ENCODE results near the gene RAB24.

Gene RAB24

GRCh38 chr5:177332896-177333260, 29.4 kb upstream of the RAB24 start:
- no peak for DNase-seq

- DNase-seq: no peak
These were observed 28.7 kb upstream of the RAB24 start for GRCh38 chr5:177332031-177332895.

GRCh38 chr5:177330991-177331842, 27.7 kb upstream of the RAB24 start:
- DNase-seq: no peak

GRCh38 chr5:177329883-177330282, 26.4 kb upstream of the RAB24 start:
- DNase-seq: no peak

GRCh38 chr5:177328545-177329231, 25.2 kb upstream of the RAB24 start:
- no peak for DNase-seq

GRCh38 chr5:177327539-177328522, 24.3 kb upstream of the RAB24 start:
- DNase-seq: no peak

- DNase-seq: no peak
These were observed 22.4 kb upstream of the RAB24 start for GRCh38 chr5:177325868-177326381.

- peak; percentile 91 for DNase-seq
These were observed 17.4 kb upstream of the RAB24 start for GRCh38 chr5:177320879-177321278.

- no peak for DNase-seq
These were observed 16.5 kb upstream of the RAB24 start for GRCh38 chr5:177319913-177320588.

- peak; percentile 88 for DNase-seq
These were observed 14.4 kb upstream of the RAB24 start for GRCh38 chr5:177317959-177318377.

- no peak for DNase-seq
These were observed 12.5 kb upstream of the RAB24 start for GRCh38 chr5:177316005-177316404.

- DNase-seq: no peak
These were observed 11.9 kb upstream of the RAB24 start for GRCh38 chr5:177315411-177315810.

- no peak for DNase-seq
These were observed 11.1 kb upstream of the RAB24 start for GRCh38 chr5:177314376-177315342.

GRCh38 chr5:177313561-177314259, 10.2 kb upstream of the RAB24 start:
- DNase-seq: no peak

GRCh38 chr5:177312649-177313181, 9.2 kb upstream of the RAB24 start:
- DNase-seq: peak; percentile 81

- peak; percentile 99 for DNase-seq
These were observed 8.5 kb upstream of the RAB24 start, which contains the start of gene MXD3 for GRCh38 chr5:177311723-177312648. MXD3 (minus strand) TSS chr5:177311898; CDS start chr5:177311830, 68 bp downstream.

- DNase-seq: peak; percentile 52
These were observed 7.8 kb upstream of the RAB24 start for GRCh38 chr5:177311392-177311722.
